ENCODE data around the gene ANKRD52. TPM values are rescaled to one million over a fixed set of nuclear protein-coding genes. Genes with fewer than 3 reads are reported as not detected.

Gene ANKRD52
- 19.9 and 25.0 TPM in 2 replicates for total RNA-seq

DNA sequence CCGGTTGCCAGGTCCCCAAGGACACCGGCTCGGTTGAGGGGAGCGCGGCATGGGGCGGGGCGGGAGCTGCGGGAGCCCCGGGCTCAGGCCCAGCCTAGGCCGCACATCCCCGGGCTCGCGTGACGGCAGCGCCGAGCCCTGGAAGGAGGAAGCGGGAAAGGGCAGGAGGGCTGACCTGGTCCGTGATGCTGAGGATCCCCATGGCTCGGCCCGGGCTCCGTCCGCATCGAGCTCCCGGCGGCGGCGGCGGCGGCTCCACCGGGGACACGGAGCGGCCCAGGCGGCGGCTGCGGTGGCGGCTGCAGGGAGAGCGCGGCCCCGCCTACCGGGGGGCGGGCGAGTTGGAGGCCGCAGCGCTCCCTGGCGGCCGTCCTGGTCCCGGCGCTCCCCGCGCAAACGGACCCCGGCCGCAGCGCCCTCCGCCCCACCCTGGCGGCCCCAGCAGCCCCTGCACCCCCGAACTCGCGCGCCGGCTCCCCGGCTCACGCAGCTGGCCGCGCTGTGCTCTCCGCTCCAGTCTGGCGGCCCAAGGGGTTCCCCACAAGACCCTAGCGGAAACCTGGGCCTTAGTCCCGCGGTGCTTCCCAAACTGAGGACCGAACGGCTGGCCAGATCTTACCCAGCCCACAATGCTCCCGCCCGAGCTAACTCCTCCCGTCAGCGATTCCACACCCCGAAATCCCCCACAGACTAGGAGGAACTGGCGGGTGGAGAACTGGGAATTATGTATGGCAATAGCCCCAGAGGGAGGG is at the start of gene ANKRD52:
ANKRD52 (minus strand) TSS at position 317 of the 752 bp plus-strand sequence; CDS start at position 202, 115 bp downstream.

DNA sequence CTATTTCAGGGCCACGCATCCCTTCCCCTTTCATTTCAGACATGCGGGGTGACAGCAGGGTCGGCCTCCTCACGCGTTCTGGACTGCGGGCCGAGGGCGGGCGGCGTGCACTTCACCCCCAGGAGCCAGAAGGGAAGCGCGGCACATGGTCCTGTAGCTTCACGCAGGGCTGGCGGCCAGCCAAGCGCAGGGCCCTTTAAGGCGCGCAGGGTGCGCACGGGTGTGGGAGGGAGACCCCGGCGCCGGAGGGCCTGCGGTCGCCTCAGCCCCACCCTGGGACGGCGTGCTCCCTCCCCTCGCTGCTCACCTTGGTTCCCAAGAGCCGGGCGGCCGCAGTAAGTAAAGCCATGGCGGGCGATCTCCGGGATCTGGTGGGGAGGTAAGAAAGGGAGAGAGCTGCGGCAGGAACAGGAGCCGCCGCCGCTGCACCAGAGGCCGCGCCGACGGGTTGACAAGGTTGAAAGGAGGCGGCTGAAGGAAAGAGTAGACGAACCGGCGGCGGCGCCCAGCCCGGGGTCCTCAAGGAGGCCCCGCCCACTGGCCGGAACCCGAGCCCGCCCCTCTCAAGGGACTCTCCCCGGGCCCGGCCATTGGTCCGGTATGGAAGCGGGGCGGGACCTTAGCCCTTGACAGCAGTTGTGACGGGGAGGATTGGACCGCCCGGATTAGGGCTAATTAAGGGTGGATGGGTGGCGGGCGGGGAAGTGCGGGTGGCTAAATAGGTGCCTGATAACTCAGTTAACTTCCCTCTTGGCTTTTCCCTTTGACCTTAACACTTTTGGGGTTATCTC is 41.9 kb upstream of the ANKRD52 start, which contains the start of gene CS:
CS (minus strand) TSS at position 478 of the 791 bp plus-strand sequence; CDS start at position 349, 129 bp downstream.

DNA sequence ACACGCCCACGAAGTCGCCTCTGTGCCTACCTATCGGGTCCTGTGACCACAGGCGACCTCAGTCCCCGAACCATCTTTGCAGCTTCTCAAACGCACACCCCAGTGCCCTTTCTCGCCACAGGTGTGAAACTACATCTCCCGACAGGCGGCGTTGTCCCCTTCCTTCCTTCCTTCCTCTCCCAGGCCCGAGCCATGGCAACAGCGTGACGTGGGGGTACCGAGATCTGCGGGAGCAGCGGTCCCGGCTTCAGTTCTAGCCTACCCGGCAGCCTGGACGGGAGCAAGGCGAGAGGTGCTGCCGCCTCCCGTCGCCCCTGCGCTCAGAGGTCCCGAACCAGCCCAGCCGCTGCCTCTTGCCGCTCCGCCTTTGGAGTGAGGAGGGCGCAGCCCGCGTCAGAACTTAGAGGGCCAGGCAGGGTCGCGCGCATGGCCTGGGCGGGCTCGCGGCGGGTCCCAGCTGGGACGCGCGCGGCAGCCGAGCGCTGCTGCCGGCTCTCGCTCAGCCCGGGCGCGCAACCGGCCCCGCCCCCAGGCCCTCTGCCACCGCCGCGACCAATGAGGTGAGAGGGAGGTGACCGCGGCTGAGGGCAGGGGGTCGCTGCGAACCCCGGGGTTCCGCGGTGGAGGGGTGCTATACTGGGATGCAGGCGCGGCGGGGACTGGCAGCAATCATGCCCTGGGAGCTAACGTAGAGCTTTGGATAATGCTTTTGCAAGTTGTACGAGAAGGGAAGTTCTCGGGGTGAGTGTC is 8.7 kb upstream of the ANKRD52 start, which contains the start of gene COQ10A:
COQ10A (plus strand) TSS at position 250 of the 750 bp plus-strand sequence; CDS start at position 427, 177 bp downstream.

DNA sequence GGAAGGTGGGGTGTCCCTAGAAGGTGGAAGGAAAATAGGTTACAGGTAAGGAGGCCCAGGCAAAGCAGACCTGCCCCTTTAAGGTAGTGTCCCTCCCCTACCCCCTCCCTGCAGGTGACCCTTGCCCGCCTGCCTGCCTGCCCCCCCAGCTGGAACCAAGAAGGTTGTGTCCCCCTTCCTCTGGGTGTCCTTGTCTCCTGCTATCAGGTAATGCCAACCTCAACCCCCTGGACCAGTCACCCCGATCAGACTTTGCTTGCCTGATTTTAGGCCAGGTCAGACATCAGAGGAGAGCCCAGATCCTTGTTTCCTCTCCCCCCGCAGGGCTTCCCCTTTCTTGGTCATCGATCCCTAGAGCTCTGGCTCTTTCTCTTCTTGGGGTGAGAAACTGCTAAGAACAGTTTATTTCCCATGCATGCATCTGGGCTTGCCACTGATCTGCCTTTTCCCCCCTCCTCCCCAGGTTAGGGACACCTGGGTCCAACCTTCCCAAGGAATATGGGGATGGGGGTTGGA is 28.2 kb downstream of the ANKRD52 start, which contains the start of gene SLC39A5:
SLC39A5 (plus strand) TSS at position 136 of the 516 bp plus-strand sequence. CDS start 1,224 bp downstream, outside the sequence.

DNA sequence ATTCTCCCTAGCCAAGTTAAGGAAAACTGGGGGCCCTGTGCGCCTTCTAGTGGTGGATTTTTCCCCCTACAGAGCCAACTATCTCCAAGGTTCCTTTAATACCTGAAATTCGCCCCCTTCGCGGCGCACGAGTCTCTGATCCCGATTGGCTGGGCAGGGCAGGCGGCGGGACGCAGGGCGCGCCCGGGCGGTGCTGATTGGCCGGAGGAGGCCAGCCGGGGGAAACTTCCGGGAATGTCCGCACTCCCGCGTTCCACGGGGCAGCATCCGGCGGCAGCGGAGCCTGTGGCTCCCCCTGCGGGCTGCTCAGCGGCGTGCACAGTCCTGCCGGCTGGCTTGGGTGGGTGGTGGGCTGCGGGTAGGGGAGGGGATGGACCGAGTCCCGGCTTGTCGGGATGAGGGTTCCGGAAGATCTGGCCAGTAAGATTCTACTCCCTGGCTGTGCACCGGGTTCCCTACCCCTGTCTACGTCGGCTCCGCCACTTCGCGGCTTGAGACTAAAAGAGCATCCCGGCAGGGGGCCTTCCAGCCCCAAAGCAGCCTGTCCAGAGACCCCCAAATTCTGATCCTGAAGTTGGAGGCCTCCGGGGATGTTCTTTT is 34.0 kb downstream of the ANKRD52 start, which contains the start of gene NABP2:
NABP2 (plus strand) TSS at position 241 of the 600 bp plus-strand sequence. CDS start 515 bp downstream, outside the sequence.

DNA sequence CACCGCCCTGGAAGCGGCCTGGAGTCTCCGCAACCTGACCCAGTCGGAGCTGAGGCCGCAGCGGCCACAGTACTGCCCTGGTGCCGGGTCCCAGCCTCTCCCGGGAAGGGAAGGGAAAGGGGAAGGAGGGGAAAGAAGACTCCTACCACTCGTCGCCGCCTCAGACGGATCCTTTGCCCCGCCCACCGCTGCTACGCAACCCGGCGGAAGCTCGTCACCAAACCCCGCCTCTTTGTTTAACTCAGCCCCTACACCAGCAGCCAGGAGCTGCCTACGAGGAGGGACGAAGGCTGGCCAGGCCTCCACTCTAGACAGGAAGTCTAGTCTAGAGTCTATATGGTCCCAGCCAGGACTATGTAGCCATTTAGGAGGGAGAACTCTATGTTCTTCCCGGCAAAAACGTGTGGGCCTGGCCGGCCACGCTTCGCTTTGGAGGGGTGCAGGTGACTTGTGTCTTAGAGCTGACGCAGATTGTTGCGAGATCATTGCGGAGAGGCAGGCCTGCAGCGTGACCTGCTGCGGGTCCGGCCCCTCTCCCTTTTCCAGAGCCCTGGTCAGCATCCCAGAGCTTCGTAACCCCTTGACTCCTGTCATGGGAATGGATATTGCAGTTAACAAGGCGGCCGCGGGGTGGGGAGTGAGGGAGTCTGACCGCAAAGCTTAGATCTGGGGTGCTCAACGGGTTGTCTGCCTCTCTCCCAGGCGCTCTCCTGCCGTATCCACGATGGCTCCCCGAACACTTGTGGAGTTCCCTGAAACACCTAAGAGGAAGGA is 36.2 kb downstream of the ANKRD52 start, which contains the start of gene RNF41:
RNF41 (minus strand) TSS at position 166 of the 774 bp plus-strand sequence. CDS start 7,875 bp downstream, outside the sequence.

DNA sequence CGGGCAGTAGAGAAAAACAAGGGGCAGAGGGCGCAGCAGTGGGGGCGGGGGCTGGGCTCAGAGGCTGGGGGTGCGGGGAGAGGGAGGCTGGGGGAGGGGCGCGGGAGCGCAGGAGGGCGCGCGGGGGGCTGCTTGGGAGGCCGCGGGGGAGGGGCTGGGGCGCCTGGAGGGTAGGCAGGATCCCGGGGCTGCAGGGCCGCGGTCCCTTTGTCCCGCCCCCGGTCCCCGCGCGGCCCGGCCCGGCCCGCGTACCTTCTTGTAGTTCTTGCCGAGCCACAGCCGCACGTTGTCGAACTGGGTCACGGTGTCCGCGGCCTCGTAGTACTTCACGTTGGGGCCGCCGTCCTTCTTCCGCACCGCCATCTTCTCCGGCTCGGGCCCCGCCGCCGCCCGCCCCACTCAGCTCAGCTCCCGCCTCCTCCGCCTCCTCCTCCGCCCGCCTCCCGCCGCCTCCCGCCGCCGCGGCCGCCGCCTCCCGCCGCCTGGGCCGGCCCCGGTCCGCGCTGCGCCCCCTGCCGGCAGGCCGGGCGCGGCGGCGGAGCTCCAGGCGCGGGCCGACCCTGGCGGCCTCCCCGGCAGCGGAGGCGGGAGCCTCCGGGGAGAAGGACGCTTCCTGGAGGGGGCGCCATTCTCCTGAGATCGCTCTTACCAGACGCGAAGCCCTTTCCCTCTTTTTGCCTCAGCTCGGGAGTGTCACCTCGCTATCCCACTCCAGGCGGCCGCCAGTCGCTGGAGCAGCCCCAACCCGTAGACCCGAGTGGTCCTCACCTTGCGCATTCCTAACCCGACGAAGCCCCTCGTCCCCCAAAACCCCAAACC is 68.9 kb downstream of the ANKRD52 start, which contains the start of gene SMARCC2:
SMARCC2 (minus strand) TSS at position 385 of the 819 bp plus-strand sequence; CDS start at position 363, 22 bp downstream.

Other genes starting within 250 kb of the ANKRD52 start
- 1.3 and 1.9 TPM in 2 replicates for gene IKZF4, start 237.3 kb downstream of the ANKRD52 start, total RNA-seq
- 1,015 and 1,043 TPM in 2 replicates for gene RPS26, start 216.5 kb downstream of the ANKRD52 start, total RNA-seq
- gene ERBB3, start 178.2 kb downstream of the ANKRD52 start, total RNA-seq = 0.43 TPM in 1 of 2 replicates, not detected in the other
- gene PA2G4, start 153.8 kb downstream of the ANKRD52 start, total RNA-seq = 284 and 285 TPM in 2 replicates
- gene RPL41, start 141.8 kb downstream of the ANKRD52 start, total RNA-seq = 2,466 and 4,153 TPM in 2 replicates
- 6.2 and 6.5 TPM in 2 replicates for gene ZC3H10, start 140.1 kb downstream of the ANKRD52 start, total RNA-seq
- 259 and 330 TPM in 2 replicates for gene ESYT1, start 130.1 kb downstream of the ANKRD52 start, total RNA-seq
- gene MYL6B, start 105.8 kb downstream of the ANKRD52 start, total RNA-seq = 51.1 and 67.2 TPM in 2 replicates
- 1,508 and 2,188 TPM in 2 replicates for gene MYL6, start 100.0 kb downstream of the ANKRD52 start, total RNA-seq
- gene SMARCC2, start 68.9 kb downstream of the ANKRD52 start, total RNA-seq = 72.1 and 75.0 TPM in 2 replicates
- gene RNF41, start 36.5 kb downstream of the ANKRD52 start, total RNA-seq = 95.6 and 123 TPM in 2 replicates
- 30.7 and 34.0 TPM in 2 replicates for gene NABP2, start 34.0 kb downstream of the ANKRD52 start, total RNA-seq
- gene SLC39A5, start 28.3 kb downstream of the ANKRD52 start, total RNA-seq = not detected in 2 replicates
- gene COQ10A, start 8.6 kb upstream of the ANKRD52 start, total RNA-seq = 8.6 and 9.2 TPM in 2 replicates
- gene CS, start 41.9 kb upstream of the ANKRD52 start, total RNA-seq = 238 and 262 TPM in 2 replicates
- 86.9 and 93.8 TPM in 2 replicates for gene CNPY2, start 57.6 kb upstream of the ANKRD52 start, total RNA-seq
- 13.3 and 18.8 TPM in 2 replicates for gene PAN2, start 75.6 kb upstream of the ANKRD52 start, total RNA-seq
- gene IL23A, start 80.5 kb upstream of the ANKRD52 start, total RNA-seq = not detected in 2 replicates
- 67.8 and 71.0 TPM in 2 replicates for gene STAT2, start 101.7 kb upstream of the ANKRD52 start, total RNA-seq
- not detected in 2 replicates for gene APOF, start 104.5 kb upstream of the ANKRD52 start, total RNA-seq
- gene TIMELESS, start 191.0 kb upstream of the ANKRD52 start, total RNA-seq = 14.6 and 17.9 TPM in 2 replicates
- not detected in 2 replicates for gene MIP, start 196.3 kb upstream of the ANKRD52 start, total RNA-seq
- gene SPRYD4, start 210.2 kb upstream of the ANKRD52 start, total RNA-seq = 2.6 and 2.7 TPM in 2 replicates
- gene GLS2, start 229.8 kb upstream of the ANKRD52 start, total RNA-seq = 0.13 and 0.22 TPM in 2 replicates